ENCODE data around the gene SLC39A8.

SLC39A8 gene

DNA sequence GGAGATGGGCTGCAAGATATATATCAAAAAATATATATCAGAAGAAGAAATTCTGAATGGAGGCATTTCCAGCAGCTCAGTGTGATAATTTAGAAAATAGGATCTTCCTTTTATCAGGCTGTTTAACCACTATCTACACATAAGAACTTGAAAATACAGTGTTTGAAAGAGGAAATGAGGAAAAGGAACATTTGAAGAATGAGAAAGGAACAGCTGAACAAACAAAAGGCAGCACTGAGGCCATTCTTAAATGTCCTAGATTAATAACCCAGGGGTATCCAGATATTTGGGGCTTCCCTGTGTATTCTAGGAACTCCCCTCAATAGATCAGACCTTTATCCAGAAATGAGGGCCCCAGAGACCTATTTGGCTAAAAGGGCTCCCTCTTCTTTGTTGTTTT is 4.1 kb downstream of the SLC39A8 start:
- peaks cover 7% of the 10 kb centered on the region for H3K4me1 ChIP-seq (ENCODE audit: control insufficient read depth, insufficient read depth, low read length, poor library complexity, severe bottlenecking)
- H3K27me3 ChIP-seq (replicated peaks; ENCODE audit: control insufficient read depth, insufficient read depth, low read length, poor library complexity, severe bottlenecking): no peaks in the 10 kb centered on the region
- H3K9me3 ChIP-seq (ENCODE audit: control insufficient read depth, low read length): no peaks in the 10 kb centered on the region
- H3K36me3 ChIP-seq (ENCODE audit: control insufficient read depth, insufficient read depth, low read length): no peaks in the 10 kb centered on the region
- no peak for DNase-seq
- H3K4me3 ChIP-seq (ENCODE audit: insufficient read depth, low read depth, low read length, poor library complexity, severe bottlenecking): no peak overlapping the region
- H3K27ac ChIP-seq (ENCODE audit: insufficient read depth, low read length, poor library complexity, severe bottlenecking): no peak overlapping the region

DNA sequence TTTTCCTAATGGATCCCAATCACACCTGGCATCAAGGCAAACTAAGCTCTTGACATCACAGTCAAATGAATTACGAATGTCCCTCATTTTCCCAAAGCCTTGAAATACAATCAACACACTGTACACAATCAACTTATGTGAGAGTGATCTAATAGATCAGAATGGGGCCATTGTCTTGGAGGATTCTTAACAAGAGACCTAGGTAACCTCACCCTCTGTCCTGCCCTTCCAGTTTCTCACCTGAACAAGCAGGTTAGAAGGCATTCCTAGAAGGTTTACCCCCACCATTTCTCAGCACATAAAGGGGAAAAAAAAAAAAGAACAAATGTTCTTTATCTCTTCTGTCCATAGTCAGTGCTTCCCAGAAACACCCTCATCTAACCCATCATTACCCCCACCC is 6.3 kb downstream of the SLC39A8 start:
- H3K9me3 ChIP-seq (ENCODE audit: control insufficient read depth, low read length): no peaks in the 10 kb centered on the region
- H3K4me1 ChIP-seq (ENCODE audit: control insufficient read depth, insufficient read depth, low read length, poor library complexity, severe bottlenecking): peaks cover 11% of the 10 kb centered on the region
- no peak overlapping the region for H3K27ac ChIP-seq (ENCODE audit: insufficient read depth, low read length, poor library complexity, severe bottlenecking)
- DNase-seq: no peak
- no peaks in the 10 kb centered on the region for H3K27me3 ChIP-seq (replicated peaks; ENCODE audit: control insufficient read depth, insufficient read depth, low read length, poor library complexity, severe bottlenecking)
- H3K4me3 ChIP-seq (ENCODE audit: insufficient read depth, low read depth, low read length, poor library complexity, severe bottlenecking): no peak overlapping the region
- H3K36me3 ChIP-seq (ENCODE audit: control insufficient read depth, insufficient read depth, low read length): no peaks in the 10 kb centered on the region

DNA sequence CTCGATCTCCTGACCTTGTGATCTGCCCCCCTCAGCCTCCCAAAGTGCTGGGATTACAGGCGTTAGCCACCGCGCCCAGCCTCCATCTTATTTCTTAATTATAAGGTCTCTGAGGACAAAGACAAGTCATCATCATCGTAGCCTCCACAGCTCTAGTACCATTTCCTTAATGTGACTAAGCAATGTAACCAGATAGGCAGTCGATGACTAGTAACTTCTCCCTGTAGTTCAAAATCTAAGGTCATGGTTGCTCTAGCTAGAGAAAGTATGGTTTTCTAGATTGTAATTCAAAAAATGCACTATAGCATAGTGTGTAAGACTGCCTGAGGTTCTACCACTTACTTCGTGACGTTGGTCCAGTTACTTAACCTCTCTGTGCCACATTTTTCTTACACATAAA is 6.9 kb downstream of the SLC39A8 start:
- H3K9me3 ChIP-seq (ENCODE audit: control insufficient read depth, low read length): no peaks in the 10 kb centered on the region
- H3K27me3 ChIP-seq (replicated peaks; ENCODE audit: control insufficient read depth, insufficient read depth, low read length, poor library complexity, severe bottlenecking): no peaks in the 10 kb centered on the region
- H3K27ac ChIP-seq (ENCODE audit: insufficient read depth, low read length, poor library complexity, severe bottlenecking): no peak overlapping the region
- H3K36me3 ChIP-seq (ENCODE audit: control insufficient read depth, insufficient read depth, low read length): no peaks in the 10 kb centered on the region
- no peak overlapping the region for H3K4me3 ChIP-seq (ENCODE audit: insufficient read depth, low read depth, low read length, poor library complexity, severe bottlenecking)
- DNase-seq: no peak
- peaks cover 9% of the 10 kb centered on the region for H3K4me1 ChIP-seq (ENCODE audit: control insufficient read depth, insufficient read depth, low read length, poor library complexity, severe bottlenecking)

DNA sequence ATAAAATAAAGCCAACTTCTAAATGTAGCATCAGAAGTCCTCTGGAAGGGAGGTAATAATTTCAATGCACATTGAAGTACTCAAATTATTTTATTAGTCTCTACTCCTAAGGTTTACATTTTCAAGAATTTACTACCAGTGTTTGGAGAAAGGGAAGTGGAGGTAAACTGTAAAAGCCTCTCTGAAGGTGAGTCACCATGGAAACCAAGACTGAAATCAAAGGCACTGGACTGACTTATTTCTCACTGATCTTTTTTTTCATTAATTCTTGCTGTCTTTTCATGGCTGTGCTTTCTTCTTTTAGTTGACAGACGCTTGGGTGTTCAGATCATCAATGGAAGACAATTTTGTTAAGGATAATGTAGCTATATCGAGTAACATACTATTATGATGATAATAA is 9.7 kb downstream of the SLC39A8 start:
- Histone ChIP-seq H3K9me3 (ENCODE audit: control insufficient read depth, low read length) (no peaks in the 10 kb centered on the region), H3K4me3 (ENCODE audit: insufficient read depth, low read depth, low read length, poor library complexity, severe bottlenecking) (no peak overlapping the region), H3K36me3 (ENCODE audit: control insufficient read depth, insufficient read depth, low read length) (no peaks in the 10 kb centered on the region), H3K4me1 (ENCODE audit: control insufficient read depth, insufficient read depth, low read length, poor library complexity, severe bottlenecking) (peaks cover 9% of the 10 kb centered on the region), H3K27me3 (replicated peaks; ENCODE audit: control insufficient read depth, insufficient read depth, low read length, poor library complexity, severe bottlenecking) (no peaks in the 10 kb centered on the region), H3K27ac (ENCODE audit: insufficient read depth, low read length, poor library complexity, severe bottlenecking) (no peak overlapping the region)
- no peak for DNase-seq

DNA sequence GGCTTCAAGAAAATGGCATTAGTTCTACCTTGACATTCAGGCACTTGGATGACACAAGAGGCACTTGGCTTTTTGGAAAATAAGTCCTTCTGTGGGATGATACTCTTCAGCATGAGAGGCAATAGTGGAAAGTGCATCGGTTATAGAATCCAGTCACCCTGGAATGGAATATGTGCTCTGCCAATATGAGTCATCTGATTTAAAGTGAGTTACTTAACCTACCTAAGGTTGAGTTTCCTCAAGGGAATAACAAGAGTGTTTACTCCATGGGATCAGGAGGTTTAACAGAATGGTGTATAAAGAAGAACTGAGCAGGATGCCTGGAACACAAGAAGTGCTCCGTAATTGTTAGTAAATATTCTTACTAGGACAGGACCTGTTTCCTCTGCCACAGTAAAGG is 10.7 kb downstream of the SLC39A8 start:
- no peak overlapping the region for H3K4me3 ChIP-seq (ENCODE audit: insufficient read depth, low read depth, low read length, poor library complexity, severe bottlenecking)
- H3K36me3 ChIP-seq (ENCODE audit: control insufficient read depth, insufficient read depth, low read length): no peaks in the 10 kb centered on the region
- H3K9me3 ChIP-seq (ENCODE audit: control insufficient read depth, low read length): no peaks in the 10 kb centered on the region
- no peak for DNase-seq
- no peak overlapping the region for H3K27ac ChIP-seq (ENCODE audit: insufficient read depth, low read length, poor library complexity, severe bottlenecking)
- H3K27me3 ChIP-seq (replicated peaks; ENCODE audit: control insufficient read depth, insufficient read depth, low read length, poor library complexity, severe bottlenecking): no peaks in the 10 kb centered on the region
- peaks cover 9% of the 10 kb centered on the region for H3K4me1 ChIP-seq (ENCODE audit: control insufficient read depth, insufficient read depth, low read length, poor library complexity, severe bottlenecking)

DNA sequence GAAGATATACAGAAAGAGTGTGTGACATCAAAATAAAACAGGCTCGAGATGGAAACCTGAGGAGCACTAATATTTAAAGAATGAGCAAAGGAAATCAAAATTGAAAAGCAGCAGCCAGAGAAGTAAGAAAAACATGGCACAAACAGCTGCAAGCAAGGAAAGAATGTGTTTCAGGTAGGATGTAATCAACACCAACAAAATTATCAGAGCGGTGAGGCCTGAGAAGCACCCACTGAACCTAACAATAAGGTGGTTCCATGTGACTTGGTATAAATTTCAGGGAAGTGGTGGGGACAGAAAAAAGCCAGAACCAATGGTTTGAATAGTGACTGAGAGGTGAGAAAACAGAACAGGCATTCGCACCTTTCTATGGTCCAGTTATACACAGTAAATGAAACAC is 11.5 kb downstream of the SLC39A8 start:
- Histone ChIP-seq H3K9me3 (ENCODE audit: control insufficient read depth, low read length) (no peaks in the 10 kb centered on the region), H3K4me1 (ENCODE audit: control insufficient read depth, insufficient read depth, low read length, poor library complexity, severe bottlenecking) (peaks cover 9% of the 10 kb centered on the region), H3K27me3 (replicated peaks; ENCODE audit: control insufficient read depth, insufficient read depth, low read length, poor library complexity, severe bottlenecking) (no peaks in the 10 kb centered on the region), H3K4me3 (ENCODE audit: insufficient read depth, low read depth, low read length, poor library complexity, severe bottlenecking) (no peak overlapping the region), H3K27ac (ENCODE audit: insufficient read depth, low read length, poor library complexity, severe bottlenecking) (no peak overlapping the region), H3K36me3 (ENCODE audit: control insufficient read depth, insufficient read depth, low read length) (no peaks in the 10 kb centered on the region)
- no peak for DNase-seq

DNA sequence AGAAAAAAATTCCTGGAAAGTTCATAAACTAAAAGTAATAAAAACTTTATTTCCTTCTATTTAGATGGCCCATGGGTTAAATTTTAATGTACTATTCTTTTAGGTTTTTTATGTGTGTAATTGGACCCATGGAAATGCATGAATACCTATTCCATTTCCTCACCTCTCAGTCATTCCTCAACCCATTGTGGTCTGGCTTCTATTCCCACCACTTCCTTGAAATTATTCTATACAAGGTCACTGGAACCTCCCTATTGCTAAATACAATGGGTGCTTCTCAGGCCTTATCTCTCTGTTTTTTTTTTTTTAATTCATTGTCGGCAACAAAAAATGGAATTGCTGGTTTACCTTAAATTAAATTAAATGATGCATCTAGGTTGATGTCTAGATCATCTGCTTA is 17.2 kb downstream of the SLC39A8 start:
- Histone ChIP-seq H3K4me3 (ENCODE audit: insufficient read depth, low read depth, low read length, poor library complexity, severe bottlenecking) (no peak overlapping the region), H3K9me3 (ENCODE audit: control insufficient read depth, low read length) (no peaks in the 10 kb centered on the region), H3K4me1 (ENCODE audit: control insufficient read depth, insufficient read depth, low read length, poor library complexity, severe bottlenecking) (no peaks in the 10 kb centered on the region), H3K27ac (ENCODE audit: insufficient read depth, low read length, poor library complexity, severe bottlenecking) (no peak overlapping the region), H3K36me3 (ENCODE audit: control insufficient read depth, insufficient read depth, low read length) (no peaks in the 10 kb centered on the region), H3K27me3 (replicated peaks; ENCODE audit: control insufficient read depth, insufficient read depth, low read length, poor library complexity, severe bottlenecking) (no peaks in the 10 kb centered on the region)
- no peak for DNase-seq

DNA sequence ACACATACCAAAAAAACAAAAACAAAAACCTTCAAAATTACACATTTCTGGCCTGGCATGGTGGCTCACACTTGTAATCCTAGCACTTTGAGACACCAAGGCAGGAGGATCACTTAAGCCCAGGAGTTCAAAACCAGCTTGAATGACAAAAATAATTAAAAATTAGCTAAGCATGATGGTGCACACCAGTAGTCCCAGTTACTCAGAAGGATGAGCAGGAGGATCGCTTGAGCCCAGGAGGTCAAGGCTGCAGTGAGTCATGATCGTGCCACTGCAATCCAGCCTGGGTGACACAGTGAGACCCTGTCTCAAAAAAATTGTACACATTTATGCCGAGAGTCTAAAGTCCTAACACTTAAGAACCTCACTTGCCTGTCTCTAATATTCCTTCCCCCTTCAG is 18.3 kb downstream of the SLC39A8 start:
- Histone ChIP-seq H3K36me3 (ENCODE audit: control insufficient read depth, insufficient read depth, low read length) (no peaks in the 10 kb centered on the region), H3K4me1 (ENCODE audit: control insufficient read depth, insufficient read depth, low read length, poor library complexity, severe bottlenecking) (no peaks in the 10 kb centered on the region), H3K9me3 (ENCODE audit: control insufficient read depth, low read length) (no peaks in the 10 kb centered on the region), H3K27me3 (replicated peaks; ENCODE audit: control insufficient read depth, insufficient read depth, low read length, poor library complexity, severe bottlenecking) (no peaks in the 10 kb centered on the region), H3K27ac (ENCODE audit: insufficient read depth, low read length, poor library complexity, severe bottlenecking) (no peak overlapping the region), H3K4me3 (ENCODE audit: insufficient read depth, low read depth, low read length, poor library complexity, severe bottlenecking) (no peak overlapping the region)
- no peak for DNase-seq

DNA sequence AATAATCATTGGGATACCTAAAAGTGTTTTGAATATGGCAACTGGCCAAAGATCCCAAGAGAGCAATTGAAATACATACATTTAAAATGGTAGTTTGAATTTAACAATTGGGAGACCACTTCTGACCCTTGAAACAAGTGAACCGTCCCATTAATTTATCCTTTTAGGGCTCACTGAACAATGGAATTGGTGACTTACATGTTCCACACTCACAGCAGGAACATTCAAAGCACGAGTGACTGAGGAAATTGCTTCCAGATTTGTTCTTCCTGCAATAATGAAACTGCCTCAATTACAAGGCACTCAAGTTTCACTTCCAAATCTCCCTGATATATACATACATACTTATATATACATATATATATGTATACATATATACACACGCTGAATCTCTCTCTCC is 20.6 kb downstream of the SLC39A8 start:
- Histone ChIP-seq H3K9me3 (ENCODE audit: control insufficient read depth, low read length) (no peaks in the 10 kb centered on the region), H3K4me3 (ENCODE audit: insufficient read depth, low read depth, low read length, poor library complexity, severe bottlenecking) (no peak overlapping the region), H3K4me1 (ENCODE audit: control insufficient read depth, insufficient read depth, low read length, poor library complexity, severe bottlenecking) (no peaks in the 10 kb centered on the region), H3K36me3 (ENCODE audit: control insufficient read depth, insufficient read depth, low read length) (no peaks in the 10 kb centered on the region), H3K27me3 (replicated peaks; ENCODE audit: control insufficient read depth, insufficient read depth, low read length, poor library complexity, severe bottlenecking) (no peaks in the 10 kb centered on the region), H3K27ac (ENCODE audit: insufficient read depth, low read length, poor library complexity, severe bottlenecking) (no peak overlapping the region)
- no peak for DNase-seq

DNA sequence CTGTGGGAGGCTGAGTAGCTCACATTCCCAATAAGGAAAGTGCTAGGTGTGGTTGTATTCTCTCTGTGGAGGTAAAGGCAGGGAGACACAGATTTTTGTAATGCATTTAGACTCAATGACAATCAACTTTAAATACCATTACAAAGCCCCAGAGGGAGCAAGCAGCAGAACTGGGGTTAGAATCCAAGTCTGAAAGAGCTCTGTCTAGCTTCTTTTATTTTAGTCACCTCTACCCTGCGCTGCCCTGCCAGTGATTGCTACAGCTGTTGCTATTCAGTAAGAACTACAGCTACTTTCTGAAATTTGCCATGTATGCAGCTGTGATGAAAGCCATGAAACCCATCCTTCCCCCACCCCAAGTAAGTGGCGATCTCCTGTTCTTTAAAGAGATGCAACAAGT is 22.5 kb downstream of the SLC39A8 start:
- no peaks in the 10 kb centered on the region for H3K4me1 ChIP-seq (ENCODE audit: control insufficient read depth, insufficient read depth, low read length, poor library complexity, severe bottlenecking)
- H3K27ac ChIP-seq (ENCODE audit: insufficient read depth, low read length, poor library complexity, severe bottlenecking): no peak overlapping the region
- DNase-seq: no peak
- H3K9me3 ChIP-seq (ENCODE audit: control insufficient read depth, low read length): no peaks in the 10 kb centered on the region
- no peaks in the 10 kb centered on the region for H3K36me3 ChIP-seq (ENCODE audit: control insufficient read depth, insufficient read depth, low read length)
- H3K27me3 ChIP-seq (replicated peaks; ENCODE audit: control insufficient read depth, insufficient read depth, low read length, poor library complexity, severe bottlenecking): no peaks in the 10 kb centered on the region
- no peak overlapping the region for H3K4me3 ChIP-seq (ENCODE audit: insufficient read depth, low read depth, low read length, poor library complexity, severe bottlenecking)

Measured in effector memory CD4-positive, alpha-beta T cell (primary cell).